ENCODE data around the gene GPS2. TPM values are rescaled to one million over a fixed set of nuclear protein-coding genes. Genes with fewer than 3 reads are reported as not detected.
A peak's percentile ranks its signal among the peaks of the same experiment; 100 is the strongest.

The GPS2 gene
- total RNA-seq, 1 donor from 2014 or later = 51.2 TPM

GRCh38 chr17:7293816-7294613, 21.1 kb downstream of the GPS2 start:
- no peak for DNase-seq (ENCODE audit: low spot score)

GRCh38 chr17:7293159-7293558, 22.0 kb downstream of the GPS2 start:
- DNase-seq (ENCODE audit: low spot score) = no peak

GRCh38 chr17:7292729-7293128, 22.4 kb downstream of the GPS2 start:
- no peak for DNase-seq (ENCODE audit: low spot score)

- no peak for DNase-seq (ENCODE audit: low spot score)
These were observed 23.0 kb downstream of the GPS2 start for GRCh38 chr17:7292194-7292593.

- no peak for DNase-seq (ENCODE audit: low spot score)
These were observed 24.5 kb downstream of the GPS2 start for GRCh38 chr17:7290685-7291084.

GRCh38 chr17:7290166-7290565, 25.0 kb downstream of the GPS2 start:
- no peak for DNase-seq (ENCODE audit: low spot score)

- no peak for DNase-seq (ENCODE audit: low spot score)
These were observed 25.7 kb downstream of the GPS2 start for GRCh38 chr17:7289256-7290032.

- DNase-seq (ENCODE audit: low spot score) = no peak
These were observed 29.5 kb downstream of the GPS2 start for GRCh38 chr17:7285679-7286078.

- no peak for DNase-seq (ENCODE audit: low spot score)
These were observed 30.2 kb downstream of the GPS2 start for GRCh38 chr17:7284911-7285310.

- DNase-seq (ENCODE audit: low spot score) = no peak
These were observed 31.5 kb downstream of the GPS2 start for GRCh38 chr17:7283471-7284216.

- no peak for DNase-seq (ENCODE audit: low spot score)
These were observed 32.3 kb downstream of the GPS2 start for GRCh38 chr17:7282752-7283321.

GRCh38 chr17:7281953-7282751, 33.0 kb downstream of the GPS2 start:
- DNase-seq (ENCODE audit: low spot score) = no peak

- DNase-seq (ENCODE audit: low spot score) = peak; percentile 97
These were observed 33.8 kb downstream of the GPS2 start, which contains the start of gene SLC2A4 for GRCh38 chr17:7281074-7281952. Gene SLC2A4 (plus strand): TSS chr17:7281718. CDS start chr17:7281935, 217 bp downstream.

GRCh38 chr17:7280519-7281073, 34.6 kb downstream of the GPS2 start:
- no peak for DNase-seq (ENCODE audit: low spot score)

GRCh38 chr17:7279448-7279847, 35.7 kb downstream of the GPS2 start:
- no peak for DNase-seq (ENCODE audit: low spot score)

GRCh38 chr17:7266784-7267183, 48.4 kb downstream of the GPS2 start:
- DNase-seq (ENCODE audit: low spot score) = no peak

- DNase-seq (ENCODE audit: low spot score) = no peak
These were observed 51.4 kb downstream of the GPS2 start for GRCh38 chr17:7263801-7264078.

- DNase-seq (ENCODE audit: low spot score) = no peak
These were observed 52.0 kb downstream of the GPS2 start for GRCh38 chr17:7262935-7263800.

Data from mesenteric fat pad (tissue), 1 donor.